Eye (tissue), 1 donor: ENCODE measurements around the gene QPCT.
A peak's percentile ranks its signal among the peaks of the same experiment; 100 is the strongest.

Experiments used
- DNase-seq: peaks from one replicate; pipeline ENCODE4 v3.0.0-alpha.2; 2015

The QPCT gene

GRCh38 chr2:37325625-37326071, 18.8 kb upstream of the QPCT start:
- no peak for DNase-seq

- DNase-seq = no peak
Observed at GRCh38 chr2:37326285-37326684, 18.1 kb upstream of the QPCT start.

DNA sequence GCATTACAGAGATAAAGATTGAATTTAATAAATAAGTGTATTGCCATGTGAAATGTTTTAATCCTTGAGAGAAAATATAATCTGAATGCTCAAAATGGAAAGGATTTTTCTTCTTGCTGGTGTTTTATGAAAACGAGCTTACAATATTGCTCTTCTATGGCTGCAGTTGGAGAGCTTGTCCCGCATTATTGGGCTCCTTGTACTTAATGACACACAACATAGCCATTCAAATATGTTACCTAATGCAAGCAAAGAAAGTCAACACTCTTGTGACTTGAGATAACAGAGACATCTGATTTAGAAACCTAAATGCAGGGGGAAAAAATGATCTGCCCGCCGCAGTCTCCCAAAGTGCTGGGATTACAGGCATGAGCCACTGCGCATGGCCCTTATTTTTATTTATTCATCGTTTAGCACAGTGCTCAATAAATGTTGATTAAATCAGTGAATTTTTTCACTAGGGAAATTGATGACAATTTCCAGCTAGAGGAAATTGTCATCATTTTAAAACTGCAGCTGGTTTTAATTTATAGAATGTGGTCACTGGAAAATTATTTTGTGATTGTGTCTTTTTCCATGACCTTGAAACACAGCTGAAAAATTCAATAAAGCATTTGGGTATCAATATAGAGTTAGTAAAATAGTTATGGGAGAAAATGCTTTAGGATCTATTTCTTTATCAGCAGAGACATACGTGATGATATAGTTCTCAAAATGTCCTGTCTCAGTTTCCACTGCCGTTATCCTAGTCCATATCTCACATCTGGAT, 17.4 kb upstream of the QPCT start:
- DNase-seq = no peak

DNA sequence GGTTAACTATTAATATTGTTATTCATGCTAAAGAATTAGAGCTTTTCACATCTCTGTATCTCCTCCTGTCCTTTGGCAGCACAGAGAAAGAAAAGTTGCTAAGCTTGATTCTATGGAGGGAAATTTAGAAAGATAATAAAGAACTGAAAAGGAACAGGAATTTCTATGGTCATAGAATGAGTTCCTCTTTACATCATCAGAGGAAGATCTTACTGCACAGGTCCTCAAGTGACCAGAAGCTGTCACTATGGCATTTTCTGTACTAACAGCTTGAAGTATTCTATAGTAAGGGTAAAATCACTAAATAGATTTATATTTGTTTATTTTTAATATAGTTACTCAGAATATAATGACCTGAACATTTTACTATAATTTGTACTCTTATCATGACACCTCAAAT, 13.7 kb upstream of the QPCT start:
- DNase-seq = no peak

GRCh38 chr2:37332560-37332959, 11.9 kb upstream of the QPCT start:
- no peak for DNase-seq

GRCh38 chr2:37333256-37333655, 11.2 kb upstream of the QPCT start:
- no peak for DNase-seq

- DNase-seq = no peak
Observed at GRCh38 chr2:37335604-37336003, 8.8 kb upstream of the QPCT start.

- DNase-seq = no peak
Observed at GRCh38 chr2:37337620-37338280, 6.7 kb upstream of the QPCT start.

GRCh38 chr2:37338933-37339332, 5.5 kb upstream of the QPCT start:
- DNase-seq = no peak

- no peak for DNase-seq
Observed at GRCh38 chr2:37340637-37341036, 3.8 kb upstream of the QPCT start.

DNA sequence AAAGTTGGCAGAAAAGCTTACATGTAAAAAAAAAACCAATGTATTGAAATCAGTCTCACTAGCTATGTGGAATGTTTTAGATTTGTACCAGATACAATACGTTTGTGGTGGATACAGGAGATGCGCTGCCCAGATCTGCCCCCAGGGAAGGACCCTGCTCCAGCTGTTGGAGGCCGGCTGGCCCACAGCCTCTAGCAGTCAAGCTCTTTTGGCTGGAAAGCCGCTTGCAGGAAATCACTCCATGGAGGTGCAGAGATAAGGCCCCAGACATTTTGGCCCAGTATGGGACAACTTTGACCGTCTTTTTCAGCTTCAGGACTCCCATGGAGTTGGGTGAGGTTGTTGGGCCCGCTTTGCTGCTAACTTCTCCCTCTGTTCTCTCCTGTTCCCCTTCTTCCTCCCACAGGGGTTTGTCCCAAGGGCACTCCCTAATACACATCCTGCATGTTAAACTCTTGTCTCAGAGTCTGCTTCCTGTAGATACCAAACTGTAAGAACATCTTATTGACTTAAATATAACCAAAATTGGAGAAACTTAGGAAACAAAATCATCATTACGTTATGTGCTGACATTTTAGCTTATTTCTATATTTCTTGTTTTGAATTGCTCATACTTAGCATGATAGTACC, 1.7 kb upstream of the QPCT start:
- DNase-seq = peak; percentile 12

DNA sequence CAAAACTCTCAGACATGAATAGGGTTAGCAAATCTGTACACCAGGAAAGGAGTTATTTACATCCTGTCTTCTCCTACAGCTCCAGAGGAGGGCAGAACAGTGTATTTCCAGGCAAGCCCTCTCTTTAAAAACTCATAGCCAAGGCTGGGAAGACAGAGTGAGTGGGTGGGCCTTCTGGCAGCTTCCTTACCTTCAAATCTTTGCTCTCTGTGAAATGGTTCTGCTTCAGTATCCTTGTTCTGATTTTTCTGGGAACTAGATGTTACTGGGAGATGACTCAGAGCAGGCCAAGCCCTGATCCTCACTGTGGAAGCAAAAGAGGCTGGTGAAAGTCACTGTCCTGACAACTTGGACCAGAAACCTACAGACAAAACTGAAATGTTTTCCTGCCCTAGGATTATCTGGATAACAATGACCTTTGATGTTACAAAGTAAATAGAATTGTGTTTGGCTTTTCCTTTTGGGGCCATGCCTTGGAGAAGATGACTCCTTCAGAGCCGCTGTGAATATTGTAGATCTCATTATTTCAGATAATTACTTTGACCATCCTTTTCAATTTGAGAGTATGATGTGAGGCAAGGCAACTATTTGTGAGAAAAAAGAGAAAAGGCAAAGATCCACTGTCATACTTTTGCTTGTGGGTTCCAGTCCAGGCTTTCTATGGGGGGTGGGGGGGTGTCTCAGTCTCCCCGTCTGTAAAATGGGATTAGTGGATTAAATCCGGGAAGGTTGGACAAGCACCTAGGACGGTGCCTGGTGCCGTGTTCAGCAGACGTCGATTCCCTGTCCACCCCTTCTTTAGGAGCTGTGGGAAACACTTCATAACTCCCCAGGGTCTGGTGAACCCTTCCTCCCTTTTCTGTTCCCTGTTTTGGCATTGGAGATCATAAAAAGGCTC, 644 bp upstream of the QPCT start:
- DNase-seq = peak; percentile 52

DNA sequence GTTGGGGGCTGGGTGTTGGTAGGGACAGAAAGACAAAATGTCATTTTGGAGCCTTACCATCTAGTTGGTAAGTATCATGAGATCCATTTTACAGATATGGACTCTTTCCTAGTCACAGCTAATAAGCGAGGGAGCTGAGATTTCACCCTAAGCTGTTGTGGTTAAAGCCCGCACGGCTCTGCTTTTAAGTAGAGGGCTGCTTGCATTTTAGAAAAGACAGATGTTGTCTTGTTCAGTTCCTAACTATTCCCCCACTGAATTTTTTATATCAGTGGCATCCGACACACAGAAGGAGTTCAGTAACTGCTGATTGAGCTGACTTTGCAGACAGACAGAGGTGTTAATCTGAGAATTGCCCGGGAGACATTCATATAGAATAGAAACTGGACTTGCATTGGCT, 3.7 kb downstream of the QPCT start:
- no peak for DNase-seq

DNA sequence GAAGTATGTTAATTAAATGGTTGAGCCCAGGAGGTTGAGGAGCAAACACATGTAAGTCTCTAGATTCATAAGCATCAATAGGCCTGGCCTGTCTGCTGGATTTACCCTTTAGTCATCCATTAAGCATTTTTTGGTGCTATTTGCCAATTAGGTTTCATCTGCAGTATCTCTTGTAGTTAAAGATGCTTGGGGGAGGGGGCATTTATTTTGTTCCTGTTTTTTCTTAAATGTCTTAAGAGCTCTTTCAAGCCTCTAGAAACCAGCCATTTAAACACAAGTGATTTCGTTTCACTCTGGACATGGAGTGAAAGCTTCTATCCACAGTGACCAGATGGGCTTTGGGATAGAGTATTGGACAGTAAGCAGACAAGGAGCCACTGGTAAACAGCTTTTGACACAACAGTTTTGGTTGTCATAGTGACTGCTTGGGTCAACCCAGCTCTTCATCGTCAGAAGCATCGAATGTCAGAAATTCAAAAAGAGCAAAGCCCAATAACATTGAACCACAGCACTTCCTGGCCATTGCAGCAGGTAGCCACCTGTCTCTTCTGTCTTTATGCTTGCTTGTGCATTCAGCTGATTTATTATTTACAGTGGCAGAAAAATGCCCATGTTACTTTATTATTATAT, 4.9 kb downstream of the QPCT start:
- peak; percentile 18 for DNase-seq

DNA sequence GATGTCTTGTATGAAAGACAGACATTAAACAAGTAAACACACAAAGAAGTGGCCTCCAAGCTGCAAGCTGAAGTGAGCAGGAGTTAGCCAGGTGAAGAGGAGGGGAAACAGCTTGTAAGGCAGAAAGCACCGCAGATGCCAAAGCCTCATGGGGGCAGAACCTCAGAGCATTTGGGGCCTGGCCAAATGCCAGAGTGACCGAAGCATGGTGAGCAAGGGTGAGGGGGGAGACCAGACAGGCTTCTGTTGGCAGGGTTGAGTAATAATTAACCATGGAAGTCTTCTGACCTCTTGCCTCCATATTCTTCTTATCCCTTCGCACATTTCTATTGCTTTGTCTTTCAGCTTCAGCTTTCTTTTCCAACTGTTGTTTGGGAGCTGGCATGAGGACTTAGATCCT, 5.6 kb downstream of the QPCT start:
- no peak for DNase-seq

DNA sequence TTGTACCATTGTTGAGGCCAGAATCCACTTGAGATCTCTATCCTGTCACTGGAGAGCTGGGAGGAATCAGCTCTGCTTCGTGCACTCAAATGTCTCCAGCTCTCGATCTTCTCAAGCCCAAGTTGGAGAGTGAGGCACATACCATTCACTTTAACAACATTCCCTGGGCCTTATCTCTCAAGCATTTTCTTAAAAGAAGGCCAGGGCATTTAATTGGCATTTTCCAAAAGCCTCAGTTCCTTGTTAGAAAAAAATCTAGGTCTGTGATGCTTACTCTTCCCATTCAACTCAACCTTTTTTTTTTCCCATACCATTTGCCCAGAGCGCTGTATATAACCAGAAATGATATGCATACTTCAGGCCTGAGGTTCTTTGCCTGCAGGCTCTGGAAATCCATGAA, 10.1 kb downstream of the QPCT start:
- DNase-seq = no peak

DNA sequence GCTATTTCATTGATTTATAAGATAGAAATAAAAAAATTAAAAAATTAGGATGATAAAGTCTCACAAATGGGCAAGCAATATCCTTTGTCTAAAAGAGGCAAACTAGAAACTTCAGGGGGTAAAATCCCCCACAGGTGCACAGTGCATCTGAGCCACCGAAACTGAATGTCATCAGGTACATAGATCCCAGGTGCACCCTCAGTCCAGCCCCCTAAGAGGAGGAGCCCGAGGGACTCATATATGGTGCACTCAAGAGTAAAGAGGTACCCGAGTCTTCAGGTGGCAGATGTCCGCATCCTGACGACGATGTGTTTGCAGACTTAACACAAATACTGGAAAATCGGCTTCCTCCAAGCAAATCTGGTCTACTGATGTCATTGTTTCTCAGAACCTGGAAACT, 11.3 kb downstream of the QPCT start:
- DNase-seq = no peak

DNA sequence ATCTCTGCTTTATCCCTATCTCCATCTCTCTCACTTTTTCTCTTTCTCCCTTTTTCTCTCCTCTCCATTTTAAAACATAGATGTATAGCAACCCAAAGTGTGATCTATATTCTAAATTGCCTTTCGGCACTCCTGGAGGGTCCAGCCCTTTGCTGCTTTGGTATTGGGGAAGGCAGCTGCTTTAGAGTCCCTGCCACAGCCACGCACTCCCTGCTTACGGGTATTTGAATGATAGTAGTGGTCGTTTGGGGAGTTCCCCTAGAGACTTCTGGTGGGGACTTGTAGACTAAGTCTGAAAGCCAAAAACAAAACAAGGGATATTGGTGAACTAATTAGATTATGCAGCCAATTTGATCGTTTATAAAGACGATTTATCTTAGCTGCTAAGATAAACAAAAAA, 11.9 kb downstream of the QPCT start:
- DNase-seq = no peak

GRCh38 chr2:37357069-37357468, 12.6 kb downstream of the QPCT start:
- DNase-seq = peak; percentile 9

DNA sequence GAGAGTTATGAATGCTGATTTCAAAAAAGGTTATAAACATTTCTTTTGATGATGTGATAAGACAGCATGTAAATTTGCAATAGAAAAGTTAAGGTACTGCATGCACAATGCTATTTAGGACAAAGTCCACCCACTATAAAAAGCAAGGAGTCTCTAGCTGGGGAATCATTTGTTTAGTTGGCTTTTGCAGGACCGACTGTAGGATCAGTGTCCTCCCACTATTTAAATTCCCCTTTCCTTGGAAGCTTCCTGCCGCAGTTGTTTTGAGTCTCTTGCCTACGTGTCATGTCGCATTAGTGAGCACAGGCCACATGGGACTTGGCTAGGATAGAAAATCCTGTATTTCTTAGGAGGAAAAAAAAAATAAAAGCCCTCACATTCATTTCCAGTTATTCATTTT, 13.1 kb downstream of the QPCT start:
- DNase-seq = peak; percentile 78

GRCh38 chr2:37358466-37358865, 14.0 kb downstream of the QPCT start:
- DNase-seq = no peak

DNA sequence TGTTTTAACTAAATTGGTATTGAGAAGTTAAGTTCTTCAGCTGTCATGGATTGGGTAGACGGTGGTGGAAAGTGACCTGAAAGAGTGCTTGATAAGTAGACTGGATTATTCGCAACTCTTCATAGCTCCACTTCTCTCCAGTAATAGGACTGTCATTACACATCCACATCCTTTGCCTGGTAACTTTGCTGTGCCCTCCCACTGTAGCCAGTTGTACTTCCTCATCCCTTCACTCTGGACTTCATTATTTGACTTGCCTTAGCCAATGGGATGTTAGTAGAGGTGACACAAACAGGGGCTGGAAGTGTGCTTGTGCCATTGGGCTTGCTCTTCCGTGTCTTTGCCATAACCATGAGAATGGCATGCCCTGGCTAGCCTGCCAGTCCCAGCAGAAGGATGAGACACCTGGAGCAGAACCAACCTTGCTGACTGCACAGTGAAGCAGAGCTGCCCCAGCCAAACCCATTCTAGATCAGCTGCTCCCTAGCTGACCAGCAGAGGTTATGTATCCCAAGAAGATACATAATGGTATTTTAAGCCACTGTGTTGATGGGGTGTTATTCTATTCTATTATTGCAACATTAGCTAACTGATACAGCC, 16.9 kb downstream of the QPCT start:
- no peak for DNase-seq
